Activated naive CD8-positive, alpha-beta T cell (primary cell): ENCODE results near the gene ARHGEF6.
A peak's percentile ranks its signal among the peaks of the same experiment; 100 is the strongest.

Source experiments
- H3K27ac Mint-ChIP-seq: one replicate; pipeline ENCODE4 v1.8.0; 2021; ENCODE audit warnings: mixed read lengths
- H3K27me3 Mint-ChIP-seq: one replicate; pipeline ENCODE4 v1.8.0; 2021; ENCODE audit warnings: mixed read lengths
- H3K36me3 Mint-ChIP-seq: one replicate; pipeline ENCODE4 v1.8.0; 2021; ENCODE audit warnings: mixed read lengths
- H3K4me1 Mint-ChIP-seq: one replicate; pipeline ENCODE4 v1.8.0; 2021; ENCODE audit warnings: low read depth, mixed read lengths
- H3K4me3 Mint-ChIP-seq: one replicate; pipeline ENCODE4 v1.8.0; 2021; ENCODE audit warnings: mild to moderate bottlenecking, mixed read lengths
- H3K9me3 Mint-ChIP-seq: one replicate; pipeline ENCODE4 v1.8.0; 2021; ENCODE audit warnings: low read depth, mixed read lengths

Gene ARHGEF6

DNA sequence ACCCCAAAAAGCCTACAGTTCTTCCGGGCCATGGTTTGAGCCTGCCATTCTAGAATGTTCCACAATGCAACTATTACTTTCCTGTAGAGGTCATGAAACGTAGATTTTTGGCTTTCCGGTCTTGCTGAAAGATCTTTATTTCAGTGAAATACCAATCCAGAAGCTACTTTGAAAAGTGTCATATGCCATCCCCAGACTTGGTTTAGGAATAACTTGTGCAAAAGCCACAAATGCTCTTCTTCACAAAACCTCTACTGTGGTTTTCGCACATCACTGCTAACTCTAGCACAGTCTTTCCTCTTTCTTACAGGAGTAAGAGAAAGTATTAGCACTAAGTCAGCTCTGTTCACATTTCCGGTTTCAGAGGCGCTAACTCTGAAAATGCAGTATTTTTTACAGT lies 145.5 kb downstream of the ARHGEF6 start:
- H3K9me3 Mint-ChIP-seq: no peaks in the 10 kb centered on the region
- peaks cover 72% of the 10 kb centered on the region for H3K4me1 Mint-ChIP-seq
- peak overlapping the region; percentile 60 for H3K4me3 Mint-ChIP-seq
- H3K27me3 Mint-ChIP-seq: no peaks in the 10 kb centered on the region
- no peaks in the 10 kb centered on the region for H3K36me3 Mint-ChIP-seq
- peak overlapping the region; percentile 84 for H3K27ac Mint-ChIP-seq

DNA sequence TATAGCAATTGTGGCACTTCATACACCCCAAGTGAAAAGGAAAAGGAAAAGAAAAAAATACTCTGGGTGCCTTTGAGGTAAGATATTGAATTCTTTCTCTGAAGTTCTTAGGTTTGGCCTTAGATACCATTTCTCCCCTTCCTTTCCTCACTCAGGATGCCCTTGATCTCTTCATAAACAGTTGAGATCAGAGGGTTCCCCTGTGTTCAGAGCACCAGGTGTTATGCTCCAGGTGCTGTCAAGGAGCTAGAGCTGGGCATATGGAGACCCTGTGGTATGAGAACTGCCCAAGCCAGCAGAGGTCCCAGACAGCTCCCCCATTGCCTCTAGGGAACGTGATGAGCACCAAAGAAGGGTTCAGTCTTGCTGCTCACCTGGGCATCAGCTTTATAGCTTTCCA lies 149.9 kb downstream of the ARHGEF6 start:
- Mint-ChIP-seq H3K36me3 (no peaks in the 10 kb centered on the region), H3K4me1 (peaks cover 84% of the 10 kb centered on the region), H3K9me3 (no peaks in the 10 kb centered on the region), H3K4me3 (no peak overlapping the region), H3K27me3 (no peaks in the 10 kb centered on the region), H3K27ac (peak overlapping the region; percentile 79)

DNA sequence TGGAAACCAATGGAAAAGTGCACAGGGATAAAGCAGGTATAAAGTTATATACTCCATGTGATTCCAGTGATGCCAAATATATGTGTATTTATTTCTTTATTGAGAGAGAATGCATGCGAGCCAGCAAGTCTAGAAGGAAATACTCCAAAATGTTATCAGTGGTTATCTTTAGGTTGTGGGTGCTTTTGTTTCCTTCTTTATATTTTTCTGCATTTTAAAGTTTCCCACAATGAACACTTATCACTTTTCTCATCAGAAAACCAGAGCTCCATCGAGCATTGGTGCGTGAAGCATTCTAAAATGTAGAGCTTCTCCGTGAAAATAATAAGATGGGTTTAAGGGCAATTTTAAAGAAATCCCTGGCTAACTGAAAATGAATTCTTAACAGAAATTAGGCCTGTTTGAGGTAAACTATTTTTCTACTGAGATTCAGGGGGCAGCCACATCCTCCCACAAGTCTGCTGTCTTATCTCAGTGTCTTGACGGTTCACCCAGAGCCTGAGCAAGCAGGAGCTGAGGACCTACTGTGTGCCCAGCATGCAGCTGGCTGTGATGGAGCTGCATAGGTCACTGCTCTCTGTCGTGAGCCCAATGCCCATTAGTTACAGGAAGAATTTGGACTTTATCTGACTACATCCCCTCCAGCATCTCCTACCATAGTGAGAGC lies 151.5 kb downstream of the ARHGEF6 start:
- H3K4me1 Mint-ChIP-seq: peaks cover 82% of the 10 kb centered on the region
- no peaks in the 10 kb centered on the region for H3K36me3 Mint-ChIP-seq
- H3K27me3 Mint-ChIP-seq: no peaks in the 10 kb centered on the region
- H3K9me3 Mint-ChIP-seq: no peaks in the 10 kb centered on the region
- peak overlapping the region; percentile 64 for H3K4me3 Mint-ChIP-seq
- H3K27ac Mint-ChIP-seq: peak overlapping the region; percentile 81

- Mint-ChIP-seq H3K36me3 (peaks cover 2% of the 10 kb centered on the region), H3K27ac (peak overlapping the region; percentile 84), H3K4me3 (peak overlapping the region; percentile 23), H3K9me3 (no peaks in the 10 kb centered on the region), H3K4me1 (peaks cover 83% of the 10 kb centered on the region), H3K27me3 (no peaks in the 10 kb centered on the region)
Observed at GRCh38 chrX:136627409-136627808, 153.3 kb downstream of the ARHGEF6 start.

- Mint-ChIP-seq H3K4me1 (peaks cover 80% of the 10 kb centered on the region), H3K9me3 (no peaks in the 10 kb centered on the region), H3K27ac (peak overlapping the region; percentile 84), H3K36me3 (peaks cover 2% of the 10 kb centered on the region), H3K27me3 (no peaks in the 10 kb centered on the region), H3K4me3 (peak overlapping the region; percentile 10)
Observed at GRCh38 chrX:136626891-136627290, 153.8 kb downstream of the ARHGEF6 start.

- H3K36me3 Mint-ChIP-seq: peaks cover 2% of the 10 kb centered on the region
- H3K27ac Mint-ChIP-seq: peak overlapping the region; percentile 84
- H3K4me3 Mint-ChIP-seq: peak overlapping the region; percentile 42
- peaks cover 81% of the 10 kb centered on the region for H3K4me1 Mint-ChIP-seq
- H3K9me3 Mint-ChIP-seq: no peaks in the 10 kb centered on the region
- H3K27me3 Mint-ChIP-seq: no peaks in the 10 kb centered on the region
Observed at GRCh38 chrX:136626237-136626636, 154.5 kb downstream of the ARHGEF6 start.

- H3K9me3 Mint-ChIP-seq: no peaks in the 10 kb centered on the region
- no peak overlapping the region for H3K4me3 Mint-ChIP-seq
- H3K27me3 Mint-ChIP-seq: no peaks in the 10 kb centered on the region
- H3K27ac Mint-ChIP-seq: peak overlapping the region; percentile 84
- H3K36me3 Mint-ChIP-seq: peaks cover 2% of the 10 kb centered on the region
- peaks cover 77% of the 10 kb centered on the region for H3K4me1 Mint-ChIP-seq
Observed at GRCh38 chrX:136625246-136625645, 155.5 kb downstream of the ARHGEF6 start.

DNA sequence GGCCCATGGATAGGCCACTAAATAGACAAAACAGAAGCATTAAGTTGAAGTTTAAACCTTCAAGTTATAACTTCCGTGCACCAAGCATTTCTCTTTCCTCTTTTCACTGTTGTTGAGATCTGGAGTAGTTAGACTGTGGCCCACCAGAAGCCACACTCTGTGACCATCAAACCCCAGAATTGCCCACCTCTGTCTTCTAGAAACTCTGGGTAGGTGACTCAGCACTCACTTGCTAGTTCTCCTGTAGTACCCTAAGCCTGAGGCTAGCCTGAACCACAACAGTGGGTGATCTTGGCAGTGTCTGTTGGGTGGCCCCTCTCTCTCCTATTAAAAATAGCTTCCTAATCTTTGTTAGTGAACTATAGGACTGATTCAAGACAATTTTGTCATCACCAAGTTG lies 157.3 kb downstream of the ARHGEF6 start:
- Mint-ChIP-seq H3K27me3 (no peaks in the 10 kb centered on the region), H3K4me3 (no peak overlapping the region), H3K4me1 (peaks cover 78% of the 10 kb centered on the region), H3K9me3 (no peaks in the 10 kb centered on the region), H3K36me3 (peaks cover 2% of the 10 kb centered on the region), H3K27ac (peak overlapping the region; percentile 16)

DNA sequence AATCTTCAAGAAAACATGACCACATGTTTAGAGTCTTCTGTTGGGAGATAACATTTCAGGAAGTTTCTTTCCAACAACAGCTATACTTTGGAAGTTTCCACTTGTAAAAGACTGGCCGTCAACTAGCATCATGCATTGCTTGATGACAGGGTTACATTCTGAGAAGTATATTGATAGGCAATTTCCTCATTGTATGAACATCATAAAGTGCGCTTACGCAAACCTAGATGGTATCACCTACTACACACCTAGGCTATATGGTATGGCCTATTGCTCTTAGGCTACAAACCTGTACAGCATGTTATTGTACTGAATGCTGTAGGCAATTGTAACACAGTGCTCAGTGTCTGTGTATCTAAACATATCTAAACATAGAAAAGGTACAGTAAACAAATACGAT lies 158.2 kb downstream of the ARHGEF6 start:
- H3K27ac Mint-ChIP-seq: no peak overlapping the region
- H3K4me3 Mint-ChIP-seq: no peak overlapping the region
- no peaks in the 10 kb centered on the region for H3K9me3 Mint-ChIP-seq
- H3K27me3 Mint-ChIP-seq: no peaks in the 10 kb centered on the region
- peaks cover 2% of the 10 kb centered on the region for H3K36me3 Mint-ChIP-seq
- H3K4me1 Mint-ChIP-seq: peaks cover 77% of the 10 kb centered on the region

GRCh38 chrX:136620780-136621179 lies 160.0 kb downstream of the ARHGEF6 start:
- H3K4me3 Mint-ChIP-seq: no peak overlapping the region
- no peaks in the 10 kb centered on the region for H3K27me3 Mint-ChIP-seq
- H3K9me3 Mint-ChIP-seq: no peaks in the 10 kb centered on the region
- H3K27ac Mint-ChIP-seq: peak overlapping the region; percentile 77
- H3K4me1 Mint-ChIP-seq: peaks cover 70% of the 10 kb centered on the region
- H3K36me3 Mint-ChIP-seq: peaks cover 2% of the 10 kb centered on the region

- H3K27ac Mint-ChIP-seq: peak overlapping the region; percentile 77
- H3K4me3 Mint-ChIP-seq: no peak overlapping the region
- H3K4me1 Mint-ChIP-seq: peaks cover 69% of the 10 kb centered on the region
- H3K27me3 Mint-ChIP-seq: no peaks in the 10 kb centered on the region
- peaks cover 2% of the 10 kb centered on the region for H3K36me3 Mint-ChIP-seq
- H3K9me3 Mint-ChIP-seq: no peaks in the 10 kb centered on the region
Observed at GRCh38 chrX:136619899-136620505, 160.7 kb downstream of the ARHGEF6 start.

GRCh38 chrX:136616987-136617685 lies 163.6 kb downstream of the ARHGEF6 start:
- Mint-ChIP-seq H3K27ac (peak overlapping the region; percentile 89), H3K27me3 (no peaks in the 10 kb centered on the region), H3K9me3 (no peaks in the 10 kb centered on the region), H3K36me3 (no peaks in the 10 kb centered on the region), H3K4me3 (peak overlapping the region; percentile 63), H3K4me1 (peaks cover 52% of the 10 kb centered on the region)
